ENCODE results near the gene GBP2.

The GBP2 gene

GRCh38 chr1:89070509-89070908, 55.4 kb downstream of the GBP2 start:
- TF ChIP-seq CTCF (IDR thresholded peaks at IDR 0.05; ENCODE audit: low read depth, low read length) (no peak), EZH2phosphoT487 (IDR thresholded peaks at IDR 0.05; ENCODE audit: low read depth) (no peak)
- no peaks in the 10 kb centered on the region for H3K79me2 ChIP-seq (ENCODE audit: low read length)
- H3K4me3 ChIP-seq (ENCODE audit: low read length), result no peak overlapping the region
- no peak overlapping the region for H3K27ac ChIP-seq (ENCODE audit: low read length)
- no peaks in the 10 kb centered on the region for H3K27me3 ChIP-seq (ENCODE audit: low read depth, low read length)
- no peak overlapping the region for H2AFZ ChIP-seq (ENCODE audit: low read depth, low read length)
- H3K4me1 ChIP-seq (ENCODE audit: low read length), result peaks cover 2% of the 10 kb centered on the region
- H3K4me2 ChIP-seq (ENCODE audit: low read length), result no peak overlapping the region
- no peaks in the 10 kb centered on the region for H3K36me3 ChIP-seq (replicated peaks; ENCODE audit: low read depth, low read length)
- H3K9me3 ChIP-seq (ENCODE audit: insufficient read depth, low read length), result no peaks in the 10 kb centered on the region
- no peaks in the 10 kb centered on the region for H4K20me1 ChIP-seq (ENCODE audit: insufficient read depth, low read length)
- no peak overlapping the region for H3K9ac ChIP-seq (ENCODE audit: low read length)

GRCh38 chr1:89069951-89070350, 56.0 kb downstream of the GBP2 start:
- Histone ChIP-seq H3K4me3 (ENCODE audit: low read length) (no peak overlapping the region), H3K9ac (ENCODE audit: low read length) (no peak overlapping the region), H3K27me3 (ENCODE audit: low read depth, low read length) (no peaks in the 10 kb centered on the region), H3K36me3 (replicated peaks; ENCODE audit: low read depth, low read length) (no peaks in the 10 kb centered on the region), H3K4me1 (ENCODE audit: low read length) (peaks cover 7% of the 10 kb centered on the region), H4K20me1 (ENCODE audit: insufficient read depth, low read length) (no peaks in the 10 kb centered on the region), H3K9me3 (ENCODE audit: insufficient read depth, low read length) (no peaks in the 10 kb centered on the region), H3K79me2 (ENCODE audit: low read length) (no peaks in the 10 kb centered on the region), H3K27ac (ENCODE audit: low read length) (no peak overlapping the region), H3K4me2 (ENCODE audit: low read length) (no peak overlapping the region), H2AFZ (ENCODE audit: low read depth, low read length) (no peak overlapping the region)
- TF ChIP-seq EZH2phosphoT487 (IDR thresholded peaks at IDR 0.05; ENCODE audit: low read depth) (no peak), CTCF (IDR thresholded peaks at IDR 0.05; ENCODE audit: low read depth, low read length) (no peak)

- no peaks in the 10 kb centered on the region for H3K9me3 ChIP-seq (ENCODE audit: insufficient read depth, low read length)
- H2AFZ ChIP-seq (ENCODE audit: low read depth, low read length), result no peak overlapping the region
- H3K27me3 ChIP-seq (ENCODE audit: low read depth, low read length), result no peaks in the 10 kb centered on the region
- no peaks in the 10 kb centered on the region for H3K79me2 ChIP-seq (ENCODE audit: low read length)
- no peak overlapping the region for H3K4me3 ChIP-seq (ENCODE audit: low read length)
- H3K27ac ChIP-seq (ENCODE audit: low read length), result no peak overlapping the region
- H3K9ac ChIP-seq (ENCODE audit: low read length), result no peak overlapping the region
- H3K4me1 ChIP-seq (ENCODE audit: low read length), result peaks cover 15% of the 10 kb centered on the region
- TF ChIP-seq EZH2phosphoT487 (IDR thresholded peaks at IDR 0.05; ENCODE audit: low read depth) (no peak), CTCF (IDR thresholded peaks at IDR 0.05; ENCODE audit: low read depth, low read length) (no peak)
- H3K36me3 ChIP-seq (replicated peaks; ENCODE audit: low read depth, low read length), result no peaks in the 10 kb centered on the region
- no peaks in the 10 kb centered on the region for H4K20me1 ChIP-seq (ENCODE audit: insufficient read depth, low read length)
- no peak overlapping the region for H3K4me2 ChIP-seq (ENCODE audit: low read length)
Measured at GRCh38 chr1:89068291-89068690, 57.6 kb downstream of the GBP2 start.

GRCh38 chr1:89065079-89065868, 60.6 kb downstream of the GBP2 start, which contains the start of gene GBP1:
Gene GBP1, minus strand, starts transcription at chr1:89065208. Its CDS starts 1,974 bp downstream, at chr1:89063234.
- peak within 1 kb of the TSS; percentile 77 for H3K4me2 ChIP-seq (ENCODE audit: low read length)
- H3K4me1 ChIP-seq (ENCODE audit: low read length), result peaks cover 15% of the 10 kb centered on the region
- TF ChIP-seq CTCF (IDR thresholded peaks at IDR 0.05; ENCODE audit: low read depth, low read length) (no peak), EZH2phosphoT487 (IDR thresholded peaks at IDR 0.05; ENCODE audit: low read depth) (no peak)
- no peaks in the 10 kb centered on the region for H3K9me3 ChIP-seq (ENCODE audit: insufficient read depth, low read length)
- H3K27ac ChIP-seq (ENCODE audit: low read length), result peak within 1 kb of the TSS; percentile 19
- H4K20me1 ChIP-seq (ENCODE audit: insufficient read depth, low read length), result no peaks in the 10 kb centered on the region
- H3K79me2 ChIP-seq (ENCODE audit: low read length), result no peaks in the 10 kb centered on the region
- peak within 1 kb of the TSS; percentile 58 for H3K9ac ChIP-seq (ENCODE audit: low read length)
- no peaks in the 10 kb centered on the region for H3K36me3 ChIP-seq (replicated peaks; ENCODE audit: low read depth, low read length)
- H3K27me3 ChIP-seq (ENCODE audit: low read depth, low read length), result no peaks in the 10 kb centered on the region
- H2AFZ ChIP-seq (ENCODE audit: low read depth, low read length), result peak within 1 kb of the TSS; percentile 47
- peak within 1 kb of the TSS; percentile 75 for H3K4me3 ChIP-seq (ENCODE audit: low read length)

Data from OCI-LY3 (cell line).